Measurements from ENCODE around the gene PRM3. TPM values are rescaled to one million over a fixed set of nuclear protein-coding genes. Genes with fewer than 3 reads are reported as not detected.

Gene PRM3
- total RNA-seq, 1 experiment from 2014 or later: not detected

- H3T11ph ChIP-seq (ENCODE audit: low read length): no peak overlapping the region
- Mint-ChIP-seq H3K4me1 (peaks cover 15 to 18% of the 10 kb centered on the region in 2 experiments), H3K27ac (no peak overlapping the region), H3K27me3 (ENCODE audit: low read depth) (no peaks in the 10 kb centered on the region; the same call in 1 of the 2 replicates), H3K36me3 (ENCODE audit: insufficient read depth in 1 of 3, low read depth in 3 of 3) (peaks cover 0 to 1% (median 0%) of the 10 kb centered on the region in 3 experiments; a peak in 1 of 7 replicates), H3K9me3 (no peaks in the 10 kb centered on the region; a peak in 1 of 5 replicates), H3K4me3 (no peak overlapping the region)
- H3K9me3 ChIP-seq (ENCODE audit: control insufficient read depth, low read depth, low read length): no peaks in the 10 kb centered on the region
- no peaks in the 10 kb centered on the region for H3K27me3 ChIP-seq (ENCODE audit: insufficient read depth, low read length)
- H3K4me1 ChIP-seq (ENCODE audit: insufficient read depth, low read length): no peaks in the 10 kb centered on the region; the same call in 1 of the 2 replicates
- H3K56ac ChIP-seq (ENCODE audit: insufficient read length, low read depth, low read length): no peak overlapping the region
- H3K9ac ChIP-seq (ENCODE audit: extremely low read depth, insufficient read length, low read length): no peak overlapping the region
- H3K79me2 ChIP-seq (ENCODE audit: insufficient read depth, low read length): 0 out of 2 replicates have a peak, but pooled peaks cover 2% of the 10 kb centered on the region
- no peak overlapping the region for H2BK15ac ChIP-seq (ENCODE audit: low read depth, low read length)
- H3K18ac ChIP-seq (ENCODE audit: insufficient read length, low read depth, low read length): no peak overlapping the region
- no peak overlapping the region for H3K27ac ChIP-seq (ENCODE audit: insufficient read length, low read depth, low read length)
- H3K4ac ChIP-seq (ENCODE audit: low read depth, low read length): no peak overlapping the region
- H2AK5ac ChIP-seq (ENCODE audit: insufficient read length, low read length): no peak overlapping the region
- H3K14ac ChIP-seq (ENCODE audit: insufficient read depth, low read length): no peak overlapping the region
- H2BK12ac ChIP-seq (ENCODE audit: insufficient read length, low read depth, low read length): no peak overlapping the region
- no peak overlapping the region for H3K4me2 ChIP-seq (ENCODE audit: insufficient read depth, insufficient read length, low read length)
- no peak overlapping the region for H2BK5ac ChIP-seq (ENCODE audit: insufficient read length, low read length)
- H4K5ac ChIP-seq (ENCODE audit: insufficient read length, low read depth, low read length): no peak overlapping the region
- no peak overlapping the region for H2AFZ ChIP-seq (ENCODE audit: low read length)
- no peak overlapping the region for H4K8ac ChIP-seq (replicated peaks; ENCODE audit: insufficient read length, low read depth, low read length)
- no CpG with 5 or more reads among the region's 21 CpGs for WGBS (ENCODE audit: extremely low coverage, insufficient read length, low lambda C conversion rate)
- no peak for TF ChIP-seq CTCF (conservative IDR thresholded peaks at IDR 0.05)
- H3K23me2 ChIP-seq (ENCODE audit: insufficient read length, low read depth, low read length, poor library complexity, severe bottlenecking): no peaks in the 10 kb centered on the region
- H3K79me1 ChIP-seq (ENCODE audit: insufficient read depth, low read depth, low read length, poor library complexity, severe bottlenecking): no peaks in the 10 kb centered on the region
- no peaks in the 10 kb centered on the region for H4K20me1 ChIP-seq (ENCODE audit: control insufficient read depth, insufficient read depth, insufficient read length)
- H2BK120ac ChIP-seq (ENCODE audit: low read depth, low read length, poor library complexity, severe bottlenecking): no peak overlapping the region
- no peak overlapping the region for H4K91ac ChIP-seq (ENCODE audit: insufficient read length, low read depth, low read length)
- no peak for DNase-seq
- no peak overlapping the region for H3K23ac ChIP-seq (ENCODE audit: insufficient read length, low read depth, low read length)
- H2BK20ac ChIP-seq (ENCODE audit: low read depth, low read length, poor library complexity, severe bottlenecking): no peak overlapping the region
Measured at GRCh38 chr16:11307639-11308492, 34.4 kb upstream of the PRM3 start.

All from H9 (cell line).